Ovary (tissue), 9 donors: ENCODE data around the gene ZSWIM8. TPM values are rescaled to one million over a fixed set of nuclear protein-coding genes. Genes with fewer than 3 reads are reported as not detected.

ENCODE experiments used
- DNase-seq, 5 donors: peaks; one replicate each; pipeline ENCODE4 v3.0.0-alpha.2; 2019 to 2020
- H3K27ac ChIP-seq, 2 donors: fragments of 200-600 bp; one replicate each; pipeline versions ENCODE4 v1.5.1 to v1.8.0; 2019 to 2022
- H3K27me3 ChIP-seq: fragments of 200-600 bp; one replicate; pipeline ENCODE4 v1.8.0; 2022
- H3K36me3 ChIP-seq: fragments of 200-600 bp; sonication (generic); one replicate; pipeline ENCODE4 v1.5.1; 2019
- H3K4me1 ChIP-seq: one replicate; pipeline ENCODE4 v1.8.1; 2013; ENCODE audit warnings: mild to moderate bottlenecking, moderate library complexity; ENCODE audit not compliant: insufficient read depth
- H3K4me3 ChIP-seq: fragments of 200-600 bp; sonication (generic); one replicate; pipeline ENCODE4 v1.5.1; 2017
- H3K9me3 ChIP-seq, 2 donors: fragments of 200-600 bp in 1 of 2; sonication (generic) in 1 of 2; one replicate each; pipeline versions ENCODE4 v1.5.1 to v1.8.1; 2013 to 2019; ENCODE audit warnings: mild to moderate bottlenecking in 1 of 2, moderate library complexity in 1 of 2
- EP300 ChIP-seq: sonication (generic); formaldehyde crosslinking; IDR thresholded peaks from one replicate; pipeline ENCODE4 v1.6.1; 2017; ENCODE audit warnings: antibody characterized with exemption
- POLR2A ChIP-seq: fragments of 450-650 bp; IDR thresholded peaks from one replicate; pipeline ENCODE4 v1.6.1; 2017; ENCODE audit warnings: antibody characterized with exemption, mild to moderate bottlenecking, moderate library complexity
- WGBS, 3 donors: extraction: QIAGEN DNeasy Blood & Tissue Kit in 1 of 3; methylation state at CpG; one replicate each; pipeline versions ENCODE4 v1.1.5 to v1.1.7; 2013 to 2017; 5-methylcytosine and 5-hydroxymethylcytosine counted together
- intact Hi-C, 4 donors: fragments of 100-400 bp; cut with DNase I; formaldehyde crosslinking; loops; one replicate each; pipeline versions ENCODE4 v1.11.0 to v1.15.1; 2022 to 2023
- polyA plus RNA-seq, 2 donors: library from polyadenylated mRNA; stranded (reverse); fragments of 200-250 nt in 1 of 2; fragments of 350-450 nt in 1 of 2; fragmentation: Illumina TruSeq in 1 of 2; extraction: RNeasy Lipid Tissue Mini Kit (QIAGEN cat#74804) in 1 of 2; gene quantifications; one replicate each; pipeline ENCODE4 v1.2.3, GENCODE V29; 2013 to 2014
- small RNA-seq: library from RNA; depleted of rRNA; stranded (forward); fragments of <200 nt; gene quantifications from one replicate; pipeline ENCODE3, GENCODE V24; 2016
- total RNA-seq, 7 donors: library from RNA; depleted of rRNA in 2 of 7; stranded (reverse); fragments of >200 nt in 2 of 7; fragmentation: NEBNext Ultra II Directional in 3 of 7; extraction: Animal tissue kit (Norgen Biotek cat#: 25700) in 3 of 7; gene quantifications; one replicate each; pipeline versions ENCODE4 v1.1.0 to v1.2.4, GENCODE V29; 2016 to 2023
- TF ChIP-seq, protein P1 (sequence below), 3 donors: fragments of 450-650 bp in 2 of 3; fragments of 200-600 bp in 1 of 3; IDR thresholded peaks; one replicate each; pipeline versions ENCODE4 v1.5.1 to v1.8.0; 2016 to 2022; ENCODE audit warnings: antibody characterized with exemption in 3 of 3, mild to moderate bottlenecking in 1 of 3
- donor health status: DM: no; HTN: no; CAD: no; lungs with moderate emphysema.
- donor health status: DM: no; HTN: no; CAD: no.
- donor health status: Bipolar disorder and iron deficiency.
- donor health status: DM: yes; HTN: yes; CAD: no.
- donor health status: DM: no; HTN: no; CAD: no.
- donor health status: DM: yes; HTN: yes; CAD: no.

ZSWIM8 gene
- total and polyA plus RNA-seq, 9 donors: 42.7 to 90.7 (median 69.3) TPM

DNA sequence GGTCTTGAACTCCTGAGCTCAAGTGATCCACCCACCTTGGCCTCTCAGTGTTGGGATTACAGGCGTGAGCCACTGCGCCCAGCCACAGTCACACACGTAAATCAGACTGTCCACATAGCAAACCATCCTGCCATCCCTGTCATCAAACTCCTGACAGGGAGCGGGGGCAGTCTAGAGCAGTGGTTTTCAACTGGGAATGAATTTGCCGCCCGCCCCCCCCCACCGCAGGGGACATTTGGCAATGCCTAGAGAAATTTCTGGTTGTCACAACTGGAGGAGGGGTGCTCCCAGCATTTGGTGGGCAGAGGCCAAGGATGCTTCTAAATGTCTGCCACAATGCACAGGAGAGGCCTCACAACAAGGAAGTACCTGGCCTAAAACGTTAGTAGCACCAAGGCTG, 64.8 kb downstream of the ZSWIM8 start:
- Histone ChIP-seq H3K27ac (peak overlapping the region; percentile 43 to 61), H3K36me3 (no peaks in the 10 kb centered on the region), H3K27me3 (no peaks in the 10 kb centered on the region), H3K9me3 (no peaks in the 10 kb centered on the region), H3K4me1 (peaks cover 1% of the 10 kb centered on the region), H3K4me3 (no peak overlapping the region)
- TF ChIP-seq, protein P1, sequence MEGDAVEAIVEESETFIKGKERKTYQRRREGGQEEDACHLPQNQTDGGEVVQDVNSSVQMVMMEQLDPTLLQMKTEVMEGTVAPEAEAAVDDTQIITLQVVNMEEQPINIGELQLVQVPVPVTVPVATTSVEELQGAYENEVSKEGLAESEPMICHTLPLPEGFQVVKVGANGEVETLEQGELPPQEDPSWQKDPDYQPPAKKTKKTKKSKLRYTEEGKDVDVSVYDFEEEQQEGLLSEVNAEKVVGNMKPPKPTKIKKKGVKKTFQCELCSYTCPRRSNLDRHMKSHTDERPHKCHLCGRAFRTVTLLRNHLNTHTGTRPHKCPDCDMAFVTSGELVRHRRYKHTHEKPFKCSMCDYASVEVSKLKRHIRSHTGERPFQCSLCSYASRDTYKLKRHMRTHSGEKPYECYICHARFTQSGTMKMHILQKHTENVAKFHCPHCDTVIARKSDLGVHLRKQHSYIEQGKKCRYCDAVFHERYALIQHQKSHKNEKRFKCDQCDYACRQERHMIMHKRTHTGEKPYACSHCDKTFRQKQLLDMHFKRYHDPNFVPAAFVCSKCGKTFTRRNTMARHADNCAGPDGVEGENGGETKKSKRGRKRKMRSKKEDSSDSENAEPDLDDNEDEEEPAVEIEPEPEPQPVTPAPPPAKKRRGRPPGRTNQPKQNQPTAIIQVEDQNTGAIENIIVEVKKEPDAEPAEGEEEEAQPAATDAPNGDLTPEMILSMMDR (IDR thresholded peaks at IDR 0.05): no peak
- no peak for TF ChIP-seq EP300
- TF ChIP-seq POLR2A: no peak
- peak in 1 of 5 donors; percentile 49 for DNase-seq
- intact Hi-C loops: no loop called here
- WGBS, 3 donors: 60 to 78% (median 67%) methylated on average over 8 of the region's 8 CpGs

DNA sequence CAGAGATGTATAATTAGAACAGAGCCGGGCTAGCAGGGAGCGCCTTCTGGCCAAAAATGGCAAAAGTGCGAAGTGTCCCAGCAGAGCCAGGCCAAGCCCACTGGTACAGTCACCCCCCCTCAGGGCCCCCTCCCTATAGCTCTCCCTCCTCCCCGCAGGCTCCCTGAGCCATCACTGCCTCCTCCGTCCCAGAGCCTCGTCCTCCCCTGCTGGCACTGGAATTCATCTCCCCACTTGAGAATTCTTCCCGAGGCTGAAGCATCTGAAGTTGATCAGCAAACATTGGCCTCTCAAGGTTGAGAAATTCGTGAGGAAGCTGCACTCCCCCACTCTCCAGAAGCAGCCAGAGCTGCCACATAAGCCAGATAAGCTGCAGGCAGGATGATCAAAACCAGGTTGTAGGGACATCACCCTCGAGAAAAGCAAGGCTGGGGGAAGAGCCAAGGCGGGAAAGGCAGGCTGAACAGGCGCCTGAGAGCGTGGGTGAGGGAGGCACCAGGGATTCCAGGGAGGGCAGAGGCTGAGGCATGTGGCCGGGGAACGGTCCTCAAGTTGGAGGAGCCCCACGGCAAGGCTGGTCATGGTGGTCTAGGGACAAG, 65.6 kb downstream of the ZSWIM8 start:
- intact Hi-C loops: no loop called here
- Histone ChIP-seq H3K36me3 (no peaks in the 10 kb centered on the region), H3K27me3 (no peaks in the 10 kb centered on the region), H3K9me3 (no peaks in the 10 kb centered on the region), H3K27ac (peak overlapping the region; percentile 43 to 61), H3K4me1 (peaks cover 1% of the 10 kb centered on the region), H3K4me3 (no peak overlapping the region)
- TF ChIP-seq EP300: peak; percentile 17
- TF ChIP-seq, protein P1 (IDR thresholded peaks at IDR 0.05): no peak
- 10 to 18% (median 16%) methylated on average over 14 to 15 of the region's 15 CpGs for WGBS, 3 donors
- DNase-seq: peak; percentile 68 to 81 (median 75)

Small RNAs within 50 kb of the gene (small RNA-seq; reads per million reads assigned to genes)
- not detected for gene AC022400.4
- gene AC022400.9: not detected
- gene ZSWIM8-AS1: not detected

Other genes with a start within 250 kb of the ZSWIM8 start
- gene USP54, start 194.3 kb upstream of the ZSWIM8 start, total RNA-seq: 10 to 100 TPM; 29.0 to 72.7 (median 33.1) TPM
- 10 to 100 TPM in 1 of 2 donors, 1 to 10 TPM in 1; 8.0 to 27.8 TPM for gene USP54, start 194.3 kb upstream of the ZSWIM8 start, polyA plus RNA-seq
- gene MYOZ1, start 144.1 kb upstream of the ZSWIM8 start, total RNA-seq: 1 to 10 TPM in 3 of 7 donors, under 1 TPM in 3, not detected in 1; 0.25 to 1.8 (median 0.77) TPM
- 1 to 10 TPM; 1.3 to 6.1 TPM for gene MYOZ1, start 144.1 kb upstream of the ZSWIM8 start, polyA plus RNA-seq
- gene SYNPO2L, start 129.6 kb upstream of the ZSWIM8 start, total RNA-seq: under 1 TPM in 3 of 7 donors, not detected in 4; 0.12 to 0.61 (median 0.15) TPM
- gene SYNPO2L, start 129.6 kb upstream of the ZSWIM8 start, polyA plus RNA-seq: under 1 TPM; 0.07 to 0.35 TPM
- gene AGAP5, start 87.5 kb upstream of the ZSWIM8 start, total RNA-seq: 10 to 100 TPM in 2 of 7 donors, 1 to 10 TPM in 5; 2.0 to 11.1 (median 8.4) TPM
- gene AGAP5, start 87.5 kb upstream of the ZSWIM8 start, polyA plus RNA-seq: 1 to 10 TPM; 4.7 to 5.6 TPM
- 10 to 100 TPM; 30.3 to 70.4 (median 58.8) TPM for gene SEC24C, start 41.2 kb upstream of the ZSWIM8 start, total RNA-seq
- 10 to 100 TPM; 32.2 to 60.5 TPM for gene SEC24C, start 41.2 kb upstream of the ZSWIM8 start, polyA plus RNA-seq
- 10 to 100 TPM; 12.5 to 33.4 (median 16.9) TPM for gene CHCHD1, start 3.6 kb upstream of the ZSWIM8 start, total RNA-seq
- gene CHCHD1, start 3.6 kb upstream of the ZSWIM8 start, polyA plus RNA-seq: 10 to 100 TPM; 26.3 to 30.6 TPM
- gene NDST2, start 26.0 kb downstream of the ZSWIM8 start, total RNA-seq: 10 to 100 TPM; 24.4 to 37.5 (median 30.5) TPM
- 10 to 100 TPM; 16.7 to 17.0 TPM for gene NDST2, start 26.0 kb downstream of the ZSWIM8 start, polyA plus RNA-seq
- 10 to 100 TPM in 6 of 7 donors, 1 to 10 TPM in 1; 9.8 to 25.0 (median 16.7) TPM for gene CAMK2G, start 88.9 kb downstream of the ZSWIM8 start, total RNA-seq
- gene CAMK2G, start 88.9 kb downstream of the ZSWIM8 start, polyA plus RNA-seq: 10 to 100 TPM; 12.6 to 42.9 TPM
- gene PLAU, start 125.5 kb downstream of the ZSWIM8 start, total RNA-seq: 1 to 10 TPM in 4 of 7 donors, under 1 TPM in 3; 0.24 to 7.6 (median 4.6) TPM
- gene PLAU, start 125.5 kb downstream of the ZSWIM8 start, polyA plus RNA-seq: 10 to 100 TPM in 1 of 2 donors, 1 to 10 TPM in 1; 1.7 to 12.6 TPM
- 100 to 1,000 TPM in 5 of 7 donors, 10 to 100 TPM in 2; 44.6 to 189 (median 114) TPM for gene VCL, start 212.5 kb downstream of the ZSWIM8 start, total RNA-seq
- gene VCL, start 212.5 kb downstream of the ZSWIM8 start, polyA plus RNA-seq: 100 to 1,000 TPM in 1 of 2 donors, 10 to 100 TPM in 1; 43.3 to 158 TPM